Kidney (tissue), 14 donors: ENCODE measurements around the gene EOLA2. TPM values are rescaled to one million over a fixed set of nuclear protein-coding genes. Genes with fewer than 3 reads are reported as not detected.
"Not testable (repeated sequence)": the region's sequence is repeated elsewhere in the genome, so short reads cannot be mapped to it uniquely, and the experiment has no call there.

ENCODE experiments used
- DNase-seq, 5 donors: peaks; one replicate each; pipeline ENCODE4 v3.0.0-alpha.2; 2013 to 2020
- FAIRE-seq: peaks from 2 replicates; lab custom pipeline; 2012; peaks lifted over from hg19 to GRCh38; lab: Jason Lieb, UNC
- H3K27ac ChIP-seq, 2 donors: one replicate each; pipeline ENCODE4 v1.7.0; 2013; ENCODE audit warnings: low read depth in 2 of 2, low read length in 2 of 2, inconsistent platforms in 1 of 2
- H3K27me3 ChIP-seq: one replicate; pipeline ENCODE4 v1.7.1; 2013; ENCODE audit warnings: low read length, inconsistent platforms; ENCODE audit not compliant: control insufficient read depth, insufficient read depth
- H3K36me3 ChIP-seq, 3 donors: one replicate each; pipeline versions ENCODE4 v1.7.0 to v1.7.1; 2013; ENCODE audit warnings: low read length in 3 of 3, control low read depth in 1 of 3, inconsistent platforms in 1 of 3; ENCODE audit not compliant: insufficient read depth in 3 of 3, control insufficient read depth in 2 of 3
- H3K4me1 ChIP-seq, 3 donors: one replicate each; pipeline versions ENCODE4 v1.7.0 to v1.7.1; 2013; ENCODE audit warnings: low read length in 3 of 3, inconsistent platforms in 1 of 3, low read depth in 1 of 3; ENCODE audit not compliant: control insufficient read depth in 2 of 3, insufficient read depth in 2 of 3
- H3K4me3 ChIP-seq, 3 donors: one replicate each; pipeline versions ENCODE4 v1.7.0 to v1.8.1; 2013; ENCODE audit warnings: low read length in 3 of 3, control low read depth in 1 of 3, inconsistent platforms in 1 of 3
- H3K9ac ChIP-seq, 3 donors: one replicate each; pipeline versions ENCODE4 v1.7.0 to v1.7.1; 2013; ENCODE audit warnings: low read length in 3 of 3, control low read depth in 1 of 3, inconsistent platforms in 1 of 3
- H3K9me3 ChIP-seq, 3 donors: one replicate each; pipeline versions ENCODE4 v1.7.0 to v1.7.1; 2013; ENCODE audit warnings: low read length in 3 of 3, control low read depth in 1 of 3, inconsistent platforms in 1 of 3; ENCODE audit not compliant: control insufficient read depth in 2 of 3, insufficient read depth in 1 of 3
- CTCF ChIP-seq: IDR thresholded peaks from 3 replicates; pipeline ENCODE4 v1.5.1; 2012; ENCODE audit warnings: mild to moderate bottlenecking, moderate library complexity, borderline replicate concordance; ENCODE audit not compliant: insufficient read depth; ENCODE audit errors: extremely low read depth
- intact Hi-C: fragments of 100-400 bp; cut with DNase I; formaldehyde crosslinking; loops from one replicate; pipeline ENCODE4 v1.11.1; 2022
- polyA plus RNA-seq: library from polyadenylated mRNA; stranded (reverse); fragments of 350-450 nt; fragmentation: Illumina TruSeq; extraction: RNeasy Lipid Tissue Mini Kit (QIAGEN cat#74804); gene quantifications from one replicate; pipeline ENCODE4 v1.2.3, GENCODE V29; 2014; ENCODE audit warnings: low read depth, low replicate concordance; ENCODE audit not compliant: insufficient read depth
- total RNA-seq: library from RNA; stranded (reverse); fragmentation: NEBNext Ultra II Directional; extraction: Animal tissue kit (Norgen Biotek cat#: 25700); gene quantifications from one replicate; pipeline ENCODE4 v1.2.1, GENCODE V29; 2021
- donor health status: control.
- donor health status: control.
- donor health status: control.
- donor health status: control.
- donor health status: control.
- donor health status: DM: yes; HTN: yes; CAD: no.
- donor health status: Normal renal cell carcinoma (clear cell type).

Gene EOLA2
- total and polyA plus RNA-seq, 2 donors from 2014 or later = 30.3 to 33.7 TPM

GRCh38 chrX:149898554-149898953 lies 39.7 kb downstream of the EOLA2 start:
- intact Hi-C loops = no loop called here
- TF ChIP-seq CTCF = no peak

GRCh38 chrX:149890828-149891227 lies 47.5 kb downstream of the EOLA2 start:
- FAIRE-seq, H3K9me3 ChIP-seq, H3K27me3 ChIP-seq, H3K4me1 ChIP-seq, DNase-seq, H3K4me3 ChIP-seq, H3K27ac ChIP-seq, H3K36me3 ChIP-seq, H3K9ac ChIP-seq, intact Hi-C loops: not testable (repeated sequence)

More at GRCh38 chrX:149898554-149898953, 39.7 kb downstream of the EOLA2 start:
- Histone ChIP-seq H3K27ac (no peak overlapping the region), H3K9ac (no peak overlapping the region), H3K4me3 (no peak overlapping the region), H3K27me3 (no peaks in the 10 kb centered on the region), H3K4me1 (no peaks in the 10 kb centered on the region), H3K36me3 (no peaks in the 10 kb centered on the region), H3K9me3 (no peaks in the 10 kb centered on the region)
- DNase-seq = no peak
- FAIRE-seq = no peak

Other genes with a start within 250 kb of the EOLA2 start
- not detected for gene MAGEA11, start 226.4 kb downstream of the EOLA2 start, total RNA-seq
- not detected for gene MAGEA11, start 226.4 kb downstream of the EOLA2 start, polyA plus RNA-seq
- 0.98 TPM for gene HSFX1, start 164.4 kb downstream of the EOLA2 start, total RNA-seq
- not detected for gene HSFX1, start 164.4 kb downstream of the EOLA2 start, polyA plus RNA-seq
- gene MAGEA9, start 156.6 kb downstream of the EOLA2 start, total RNA-seq = not detected
- gene MAGEA9, start 156.6 kb downstream of the EOLA2 start, polyA plus RNA-seq = not detected
- not detected for gene MAGEA8, start 57.3 kb downstream of the EOLA2 start, total RNA-seq
- gene MAGEA8, start 57.3 kb downstream of the EOLA2 start, polyA plus RNA-seq = not detected
- not detected for gene HSFX4, start 8.9 kb downstream of the EOLA2 start, total RNA-seq
- not detected for gene HSFX4, start 8.9 kb downstream of the EOLA2 start, polyA plus RNA-seq